CD4-positive, alpha-beta T cell treated with Interleukin-15 for 4 hours (primary cell): ENCODE measurements around the gene MBD3L1.

Experiments
- DNase-seq: peaks from one replicate; pipeline ENCODE4 v3.0.0-alpha.2; 2020; ENCODE audit warnings: low spot score

MBD3L1 gene

GRCh38 chr19:8832132-8833021 is at the start of gene MBD3L1, which contains the start of gene ZNF558:
Gene MBD3L1 (plus strand): TSS chr19:8832377. CDS start chr19:8842679, 10,302 bp downstream.
Gene ZNF558 (minus strand): TSS chr19:8832304. CDS start chr19:8822659, 9,645 bp downstream.
- peak; percentile 98 for DNase-seq

- no peak for DNase-seq
Observed at GRCh38 chr19:8794823-8795222, 37.4 kb upstream of the MBD3L1 start.

- DNase-seq, result no peak
Observed at GRCh38 chr19:8806661-8807060, 25.5 kb upstream of the MBD3L1 start.

- DNase-seq, result no peak
Observed at GRCh38 chr19:8811315-8812172, 20.6 kb upstream of the MBD3L1 start.

- DNase-seq, result no peak
Observed at GRCh38 chr19:8814176-8814575, 18.0 kb upstream of the MBD3L1 start.

- no peak for DNase-seq
Observed at GRCh38 chr19:8815780-8816179, 16.4 kb upstream of the MBD3L1 start.

GRCh38 chr19:8820234-8820633 is 11.9 kb upstream of the MBD3L1 start:
- no peak for DNase-seq

GRCh38 chr19:8821748-8822241 is 10.4 kb upstream of the MBD3L1 start:
- DNase-seq, result no peak

- no peak for DNase-seq
Observed at GRCh38 chr19:8826371-8826770, 5.8 kb upstream of the MBD3L1 start.

GRCh38 chr19:8827277-8827676 is 4.9 kb upstream of the MBD3L1 start:
- DNase-seq, result no peak

- no peak for DNase-seq
Observed at GRCh38 chr19:8831373-8831772, 804 bp upstream of the MBD3L1 start.

GRCh38 chr19:8831832-8832131 is 395 bp upstream of the MBD3L1 start:
- DNase-seq, result no peak

- DNase-seq, result no peak
Observed at GRCh38 chr19:8835446-8835845, 3.3 kb downstream of the MBD3L1 start.

- no peak for DNase-seq
Observed at GRCh38 chr19:8835877-8836276, 3.7 kb downstream of the MBD3L1 start.

GRCh38 chr19:8840708-8841107 is 8.5 kb downstream of the MBD3L1 start:
- no peak for DNase-seq

GRCh38 chr19:8846819-8847218 is 14.6 kb downstream of the MBD3L1 start:
- DNase-seq, result no peak

GRCh38 chr19:8849232-8849631 is 17.1 kb downstream of the MBD3L1 start:
- no peak for DNase-seq

- DNase-seq, result no peak
Observed at GRCh38 chr19:8850488-8850887, 18.3 kb downstream of the MBD3L1 start.

GRCh38 chr19:8858260-8858659 is 26.1 kb downstream of the MBD3L1 start:
- DNase-seq, result no peak

- DNase-seq, result no peak
Observed at GRCh38 chr19:8866344-8866743, 34.2 kb downstream of the MBD3L1 start.

- no peak for DNase-seq
Observed at GRCh38 chr19:8877854-8878705, 45.9 kb downstream of the MBD3L1 start.
